Measurements from ENCODE around the gene SLC46A2. TPM values are rescaled to one million over a fixed set of nuclear protein-coding genes. Genes with fewer than 3 reads are reported as not detected.

SLC46A2 gene
- total RNA-seq, 1 experiment from 2014 or later, result not detected

GRCh38 chr9:112869917-112870316 is 20.8 kb downstream of the SLC46A2 start:
- no peaks in the 10 kb centered on the region for H3K9me2 ChIP-seq (ENCODE audit: insufficient read depth)
- DNase-seq (ENCODE audit: low read depth, low spot score), result no peak
- no peak overlapping the region for H3K4me2 ChIP-seq (ENCODE audit: low read length)
- ChIA-PET RAD21 (ENCODE audit: low non-redundant PET in 1 of 2, low total read pairs in 2 of 2, uncharacterized antibody in 2 of 2, unreplicated experiment in 2 of 2) (no interaction called here), POLR2A (no interaction called here), CTCF (no interaction called here)
- no peaks in the 10 kb centered on the region for H4K20me1 ChIP-seq (ENCODE audit: insufficient read depth)
- intact Hi-C loops (cut with micrococcal nuclease), result no loop called here
- BruUV-seq (replicated peaks), result no TSS peak
- H3K27ac ChIP-seq (ENCODE audit: low read depth, low read length), result no peak overlapping the region
- peaks cover 8 to 26% of the 10 kb centered on the region in 2 experiments for H3K4me1 ChIP-seq (ENCODE audit: control insufficient read depth in 1 of 2, insufficient read depth in 2 of 2, low read length in 2 of 2)
- H3K9ac ChIP-seq (ENCODE audit: low read length), result no peak overlapping the region
- no peaks in the 10 kb centered on the region for H3K9me3 ChIP-seq (ENCODE audit: control insufficient read depth in 1 of 2, insufficient read depth in 1 of 2, low read depth in 1 of 2, low read length in 2 of 2)
- H3K27me3 ChIP-seq (ENCODE audit: insufficient read depth, low read length), result no peaks in the 10 kb centered on the region
- TF ChIP-seq ZFX (IDR thresholded peaks at IDR 0.05) (no peak), FOSL1 (IDR thresholded peaks at IDR 0.05; ENCODE audit: low read depth) (no peak), RAD21 (IDR thresholded peaks at IDR 0.05; ENCODE audit: low read depth) (no peak), EZH2phosphoT487 (IDR thresholded peaks at IDR 0.05; ENCODE audit: borderline replicate concordance) (no peak), JUND (IDR thresholded peaks at IDR 0.05) (no peak), TCF7L2 (IDR thresholded peaks at IDR 0.05; ENCODE audit: borderline replicate concordance, extremely low read depth, insufficient read depth, insufficient read length) (no peak), CEBPB (IDR thresholded peaks at IDR 0.05; ENCODE audit: low read depth) (no peak), ZNF274 (IDR thresholded peaks at IDR 0.05; ENCODE audit: low read depth, low read length) (no peak), REST (IDR thresholded peaks at IDR 0.05; ENCODE audit: low read depth) (no peak), EGR1 (IDR thresholded peaks at IDR 0.05; ENCODE audit: low read depth) (no peak)
- no peak overlapping the region for H2AFZ ChIP-seq (ENCODE audit: low read depth, low read length, poor library complexity, severe bottlenecking)
- no peaks in the 10 kb centered on the region for H3K36me3 ChIP-seq (ENCODE audit: control insufficient read depth in 1 of 2, insufficient read depth in 2 of 2, low read length in 2 of 2)
- no peaks in the 10 kb centered on the region for H3K79me2 ChIP-seq (ENCODE audit: insufficient read depth, low read length)
- ATAC-seq, result no peak
- H3K4me3 ChIP-seq (replicated peaks in 1 of 2; ENCODE audit: low read depth in 1 of 2, low read length in 2 of 2), result no peak overlapping the region

All from HCT116 (cell line).